Ishikawa (cell line): ENCODE measurements around the gene IGDCC3.

Experiments used
- CREB1 ChIP-seq: IDR thresholded peaks from 2 replicates; pipeline ENCODE4 v1.6.1; 2012; ENCODE audit warnings: low read depth
- EGR1 ChIP-seq: IDR thresholded peaks from 2 replicates; pipeline ENCODE4 v1.6.1; 2012
- NFIC ChIP-seq: IDR thresholded peaks from 2 replicates; pipeline ENCODE4 v1.6.1; 2012
- REST ChIP-seq: IDR thresholded peaks from 2 replicates; pipeline ENCODE4 v1.6.1; 2012; ENCODE audit warnings: low read depth, mild to moderate bottlenecking
- TCF12 ChIP-seq: IDR thresholded peaks from 2 replicates; pipeline ENCODE4 v1.6.1; 2012; ENCODE audit warnings: low read depth
- YY1 ChIP-seq: IDR thresholded peaks from 2 replicates; pipeline ENCODE4 v1.6.1; 2012; ENCODE audit warnings: low read depth

DNA sequence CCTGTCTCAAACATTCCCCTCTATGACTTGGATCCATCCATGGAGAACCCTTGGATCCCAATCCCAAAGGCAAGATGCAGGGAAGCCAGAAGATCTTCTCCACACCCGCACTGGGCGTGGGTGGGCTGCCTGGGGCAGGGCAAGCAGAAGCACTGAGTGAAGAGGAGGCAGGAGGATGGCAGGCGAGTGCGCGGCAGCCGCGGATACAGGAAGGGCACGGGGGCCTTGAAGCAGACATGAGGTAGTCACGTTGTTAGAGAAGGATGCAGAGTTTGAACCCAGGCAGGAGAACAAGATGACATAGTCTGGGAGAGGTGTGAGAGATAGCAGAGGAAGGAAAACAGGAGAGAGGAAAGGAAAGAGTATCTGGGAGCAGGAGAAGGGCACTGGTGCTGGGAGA, 5.1 kb upstream of the IGDCC3 start:
- no peak for TF ChIP-seq NFIC
- no peak for TF ChIP-seq TCF12
- TF ChIP-seq REST = no peak
- no peak for TF ChIP-seq EGR1
- TF ChIP-seq YY1 = no peak
- no peak for TF ChIP-seq CREB1
